Activated B cell treated with CpG ODN at 0.5 μM for 24 hours (primary cell): ENCODE measurements around the gene BCDIN3D. TPM values are rescaled to one million over a fixed set of nuclear protein-coding genes. Genes with fewer than 3 reads are reported as not detected.

Experiments
- ATAC-seq: fragments of 200-7000 bp; cut with Tn5 transposase; one replicate; pipeline ENCODE4 v1.10.0; 2021; ENCODE audit warnings: low read depth, mild to moderate bottlenecking, moderate library complexity
- CTCF ChIA-PET: fragments of 350-600 bp; sonication (Branson Sonifier 250); formaldehyde crosslinking; loops from one replicate; lab custom pipeline; 2021; ENCODE audit warnings: antibody characterized with exemption; lab: Charles Lee
- POLR2A ChIA-PET: fragments of 350-600 bp; sonication (Branson Sonifier 250); formaldehyde crosslinking; loops from one replicate; lab custom pipeline; 2021; ENCODE audit warnings: antibody characterized with exemption; lab: Charles Lee
- DNase-seq: peaks from one replicate; pipeline ENCODE4 v3.0.0; 2022
- H3K27ac Mint-ChIP-seq: one replicate; pipeline ENCODE4 v1.8.0; 2020; ENCODE audit warnings: mixed read lengths
- H3K27me3 Mint-ChIP-seq: one replicate; pipeline ENCODE4 v1.8.0; 2021; ENCODE audit warnings: mixed read lengths
- H3K36me3 Mint-ChIP-seq: one replicate; pipeline ENCODE4 v1.8.0; 2021; ENCODE audit warnings: low read depth, mixed read lengths
- H3K4me1 Mint-ChIP-seq: one replicate; pipeline ENCODE4 v1.8.0; 2021; ENCODE audit warnings: mixed read lengths
- H3K4me3 Mint-ChIP-seq: one replicate; pipeline ENCODE4 v1.8.0; 2020; ENCODE audit warnings: mild to moderate bottlenecking, mixed read lengths
- H3K9me3 Mint-ChIP-seq: one replicate; pipeline ENCODE4 v1.8.0; 2020; ENCODE audit warnings: mixed read lengths
- CTCF ChIP-seq: fragments of 200-600 bp; IDR thresholded peaks from one replicate; pipeline ENCODE4 v1.8.0; 2022; ENCODE audit warnings: antibody characterized with exemption, mild to moderate bottlenecking
- intact Hi-C: fragments of 100-400 bp; cut with micrococcal nuclease; formaldehyde crosslinking; loops from one replicate; pipeline ENCODE4 v1.15.1; 2024
- total RNA-seq: library from RNA; stranded (reverse); gene quantifications from 2 replicates; pipeline ENCODE4 v1.2.3, GENCODE V29; 2022

Gene BCDIN3D
- total RNA-seq, 1 donor from 2014 or later: 12.0 TPM

- ChIA-PET POLR2A (no interaction called here), CTCF (no interaction called here)
- Mint-ChIP-seq H3K27ac (no peak overlapping the region), H3K4me3 (no peak overlapping the region), H3K4me1 (no peaks in the 10 kb centered on the region), H3K27me3 (peaks cover 2% of the 10 kb centered on the region), H3K9me3 (peaks cover 4% of the 10 kb centered on the region), H3K36me3 (peaks cover 2% of the 10 kb centered on the region)
- no peak for TF ChIP-seq CTCF
- ATAC-seq (no peak), DNase-seq (no peak)
- intact Hi-C loops: no loop called here
Measured at GRCh38 chr12:49792181-49792970, 50.5 kb downstream of the BCDIN3D start.

- peaks cover 2% of the 10 kb centered on the region for H3K27me3 Mint-ChIP-seq
- DNase-seq (no peak), ATAC-seq (no peak)
- peaks cover 2% of the 10 kb centered on the region for H3K36me3 Mint-ChIP-seq
- no peak overlapping the region for H3K27ac Mint-ChIP-seq
- H3K9me3 Mint-ChIP-seq: peaks cover 4% of the 10 kb centered on the region
- no peak for TF ChIP-seq CTCF
- no peak overlapping the region for H3K4me3 Mint-ChIP-seq
- intact Hi-C loops: no loop called here
- ChIA-PET POLR2A (no interaction called here), CTCF (no interaction called here)
- no peaks in the 10 kb centered on the region for H3K4me1 Mint-ChIP-seq
Measured at GRCh38 chr12:49791700-49792099, 51.2 kb downstream of the BCDIN3D start.

GRCh38 chr12:49790741-49791555, 52.0 kb downstream of the BCDIN3D start:
- no peak overlapping the region for H3K4me3 Mint-ChIP-seq
- H3K36me3 Mint-ChIP-seq: peaks cover under 1% of the 10 kb centered on the region

GRCh38 chr12:49789992-49790391, 52.9 kb downstream of the BCDIN3D start:
- H3K9me3 Mint-ChIP-seq: peaks cover 4% of the 10 kb centered on the region
- H3K4me3 Mint-ChIP-seq: no peak overlapping the region
- ATAC-seq: no peak
- peaks cover 2% of the 10 kb centered on the region for H3K27me3 Mint-ChIP-seq
- CTCF ChIA-PET: no interaction called here
- POLR2A ChIA-PET: interaction anchor here (0.6 to 0.7 kb wide), 2 partner anchors 9 to 75 kb away, joined by 3 to 5 read pairs; no protein-coding TSS in a partner anchor
- H3K36me3 Mint-ChIP-seq: no peaks in the 10 kb centered on the region
- DNase-seq: no peak
- intact Hi-C loops: no loop called here
- no peaks in the 10 kb centered on the region for H3K4me1 Mint-ChIP-seq
- H3K27ac Mint-ChIP-seq: no peak overlapping the region
- no peak for TF ChIP-seq CTCF

More at GRCh38 chr12:49790741-49791555, 52.0 kb downstream of the BCDIN3D start:
- TF ChIP-seq CTCF: no peak
- POLR2A ChIA-PET: no interaction called here
- no peaks in the 10 kb centered on the region for H3K4me1 Mint-ChIP-seq
- no peak for DNase-seq
- H3K27me3 Mint-ChIP-seq: peaks cover 2% of the 10 kb centered on the region
- H3K27ac Mint-ChIP-seq: no peak overlapping the region
- CTCF ChIA-PET: no interaction called here
- H3K9me3 Mint-ChIP-seq: peaks cover 4% of the 10 kb centered on the region
- intact Hi-C loops: no loop called here
- no peak for ATAC-seq

GRCh38 chr12:49787672-49788071, 55.2 kb downstream of the BCDIN3D start:
- Mint-ChIP-seq H3K36me3 (no peaks in the 10 kb centered on the region), H3K9me3 (peaks cover 4% of the 10 kb centered on the region), H3K4me3 (no peak overlapping the region), H3K4me1 (no peaks in the 10 kb centered on the region), H3K27ac (no peak overlapping the region), H3K27me3 (peaks cover 13% of the 10 kb centered on the region)
- ATAC-seq (no peak), DNase-seq (no peak)
- intact Hi-C loops: no loop called here
- POLR2A ChIA-PET: no interaction called here
- no peak for TF ChIP-seq CTCF
- CTCF ChIA-PET: interaction anchor here (0.9 kb wide), 1 partner anchor 10 kb away, joined by 3 read pairs; no protein-coding TSS in a partner anchor
